GM12878 (cell line): ENCODE results near the gene SP3. TPM values are rescaled to one million over a fixed set of nuclear protein-coding genes. Genes with fewer than 3 reads are reported as not detected.
"Not testable (repeated sequence)": the region's sequence is repeated elsewhere in the genome, so short reads cannot be mapped to it uniquely, and the experiment has no call there.

Source experiments
- ATAC-seq: fragments of 200-7000 bp; cut with Tn5 transposase; 3 replicates; pipeline ENCODE4 v1.9.1; 2020; ENCODE audit warnings: mild to moderate bottlenecking, moderate library complexity
- BruUV-seq: library from RNA; stranded (reverse); fragments of 400-500 nt; replicated peaks from 2 replicates; lab custom pipeline; 2021; lab: Mats Ljungman, UMichigan
- CTCF ChIA-PET: fragments of 300-600 bp; sonication (Branson Sonifier 250); formaldehyde crosslinking; extraction: SDS; loops from one replicate; lab custom pipeline; 2021; ENCODE audit warnings: inconsistent platforms; lab: Yijun Ruan, JAX
- POLR2A ChIA-PET: fragments of 350-600 bp; formaldehyde crosslinking; extraction: SDS; loops from one replicate; lab custom pipeline; 2021; ENCODE audit warnings: inconsistent platforms; lab: Charles Lee
- RAD21 ChIA-PET: fragments of 300-600 bp; sonication (Branson Sonifier 250); formaldehyde crosslinking; loops from one replicate; lab custom pipeline; 2023; ENCODE audit warnings: antibody characterized with exemption; ENCODE audit not compliant: unreplicated experiment; lab: Charles Lee
- SMC1A ChIA-PET: fragments of 300-600 bp; sonication (Branson Sonifier 250); formaldehyde crosslinking; loops from one replicate; lab custom pipeline; 2023; ENCODE audit not compliant: unreplicated experiment, uncharacterized antibody; lab: Charles Lee
- DNase-seq: peaks from one replicate; pipeline ENCODE4 v3.0.0-alpha.2; 2011; ENCODE audit warnings: low read depth, low spot score
- FAIRE-seq: peaks from 3 replicates; lab custom pipeline; 2011; peaks lifted over from hg19 to GRCh38; lab: Jason Lieb, UNC
- H2AFZ ChIP-seq: 2 replicates; pipeline ENCODE4 v1.6.0; 2011; ENCODE audit warnings: low read depth, low read length, control low read depth; ENCODE audit not compliant: control insufficient read depth
- H3K27ac ChIP-seq: 2 replicates; pipeline ENCODE4 v1.5.1; 2011; ENCODE audit warnings: control low read depth; ENCODE audit not compliant: control insufficient read depth, insufficient read depth
- H3K27me3 ChIP-seq, 2 experiments: replicated peaks in 1 of 2; 2 replicates each; pipeline versions ENCODE4 v1.6.0 to v1.6.1; 2011; ENCODE audit warnings: low read length in 1 of 2; ENCODE audit not compliant: control insufficient read depth in 2 of 2, insufficient read depth in 2 of 2
- H3K36me3 ChIP-seq, 2 experiments: 2 replicates each; pipeline ENCODE4 v1.5.1; 2011; ENCODE audit warnings: low read length in 1 of 2; ENCODE audit not compliant: control insufficient read depth in 2 of 2, insufficient read depth in 2 of 2
- H3K4me1 ChIP-seq: 2 replicates; pipeline ENCODE4 v1.6.1; 2011; ENCODE audit warnings: mild to moderate bottlenecking, low read length, moderate library complexity, mixed read lengths; ENCODE audit not compliant: control insufficient read depth, insufficient read depth
- H3K4me2 ChIP-seq: 2 replicates; pipeline ENCODE4 v1.6.0; 2011; ENCODE audit warnings: control low read depth; ENCODE audit not compliant: control insufficient read depth, insufficient read depth
- H3K4me3 ChIP-seq: fragments of 200-600 bp; sonication (generic); 2 replicates; pipeline ENCODE4 v1.5.1; 2016
- H3K79me2 ChIP-seq: 2 replicates; pipeline ENCODE4 v1.6.0; 2011; ENCODE audit warnings: low read length; ENCODE audit not compliant: control insufficient read depth, insufficient read depth
- H3K9ac ChIP-seq: 2 replicates; pipeline ENCODE4 v1.8.0; 2011; ENCODE audit warnings: low read length, control low read depth, mixed read lengths; ENCODE audit not compliant: control insufficient read depth, insufficient read depth
- H3K9me3 ChIP-seq: replicated peaks from 3 replicates; pipeline ENCODE4 v1.5.1; 2011; ENCODE audit warnings: mild to moderate bottlenecking, low read length; ENCODE audit not compliant: control insufficient read depth, insufficient read depth
- H4K20me1 ChIP-seq: 2 replicates; pipeline ENCODE4 v1.6.0; 2011; ENCODE audit not compliant: control insufficient read depth, insufficient read depth
- CHD1 ChIP-seq: IDR thresholded peaks from 2 replicates; pipeline ENCODE4 v1.6.1; 2012; ENCODE audit warnings: low read depth, low read length, improper control_type of control experiment
- CREB1 ChIP-seq: IDR thresholded peaks from 2 replicates; pipeline ENCODE4 v1.6.1; 2012; ENCODE audit warnings: low read depth, mild to moderate bottlenecking, inconsistent platforms
- MEF2A ChIP-seq: IDR thresholded peaks from 2 replicates; pipeline ENCODE4 v1.6.1; 2011; ENCODE audit warnings: low read depth, mild to moderate bottlenecking, low read length, moderate library complexity; ENCODE audit not compliant: insufficient read depth
- MXI1 ChIP-seq: fragments of 150-350 bp; IDR thresholded peaks from 2 replicates; pipeline ENCODE4 v1.6.1; 2011; ENCODE audit warnings: low read depth, mild to moderate bottlenecking, inconsistent platforms, low read length, improper control_type of control experiment
- SUZ12 ChIP-seq: fragments of 200-600 bp; sonication (generic); IDR thresholded peaks from one replicate; pipeline ENCODE4 v1.6.1; 2018; ENCODE audit warnings: antibody characterized with exemption, mild to moderate bottlenecking; ENCODE audit not compliant: unreplicated experiment
- ZSCAN29 ChIP-seq: fragments of 450-650 bp; IDR thresholded peaks from 2 replicates; pipeline ENCODE4 v1.6.1; 2017; ENCODE audit warnings: mild to moderate bottlenecking, moderate library complexity
- WGBS: methylation state at CpG from one replicate; pipeline ENCODE4 v1.1.6; 2016; ENCODE audit warnings: low lambda C conversion rate; ENCODE audit not compliant: insufficient replicate concordance, insufficient coverage; ENCODE audit errors: missing lambda C conversion rate; 5-methylcytosine and 5-hydroxymethylcytosine counted together
- in situ Hi-C: fragments of 300-500 bp; cut with MboI; formaldehyde crosslinking; loops from 9 replicates; pipeline ENCODE4 v1.14.3; 2018; ENCODE audit warnings: mixed read lengths
- intact Hi-C: fragments of 100-400 bp; cut with micrococcal nuclease; formaldehyde crosslinking; loops from one replicate; pipeline ENCODE4 v1.14.2; 2022; ENCODE audit not compliant: unreplicated experiment
- polyA plus RNA-seq, 11 experiments: library from polyadenylated mRNA; depleted of rRNA in 4 of 11; unstranded in 6 of 11; stranded (reverse) in 5 of 11; fragments of >200 nt; fragmentation: Nextera tagmentation in 4 of 11; fragmentation: Illumina TruSeq in 1 of 11; extraction: Ambion mirVana in 4 of 11; extraction: Trizol in 1 of 11; gene quantifications; 1 replicate in 1 of 11; 2 replicates in 10 of 11; pipeline versions ENCODE4 v1.2.1 to v1.2.3, GENCODE V29; 2011 to 2016; ENCODE audit warnings: inconsistent platforms in 2 of 11, missing spikeins in 2 of 11, low read depth in 1 of 11
- total RNA-seq, 4 experiments: library from RNA; depleted of rRNA in 3 of 4; stranded (reverse); fragments of >200 nt in 3 of 4; fragmentation: Illumina TruSeq in 1 of 4; extraction: Trizol in 1 of 4; gene quantifications; 2 replicates each; pipeline versions ENCODE4 v1.2.1 to v1.2.3, GENCODE V29; 2013 to 2021
- TF ChIP-seq, protein P1 (sequence below): fragments of 450-650 bp; IDR thresholded peaks from 2 replicates; pipeline ENCODE4 v1.6.1; 2017; ENCODE audit warnings: low read depth, mild to moderate bottlenecking, moderate library complexity
- TF ChIP-seq, protein P2 (sequence below): fragments of 450-650 bp; IDR thresholded peaks from 2 replicates; pipeline ENCODE4 v1.6.1; 2018; ENCODE audit warnings: mild to moderate bottlenecking, low read depth, moderate library complexity; ENCODE audit not compliant: partially characterized antibody

SP3 gene
- total and polyA plus RNA-seq, 10 of the 15 experiments (the other 5 are each of a cell fraction or from before 2014, with no cell fraction given): 9.9 to 87.6 (median 52.4) TPM

DNA sequence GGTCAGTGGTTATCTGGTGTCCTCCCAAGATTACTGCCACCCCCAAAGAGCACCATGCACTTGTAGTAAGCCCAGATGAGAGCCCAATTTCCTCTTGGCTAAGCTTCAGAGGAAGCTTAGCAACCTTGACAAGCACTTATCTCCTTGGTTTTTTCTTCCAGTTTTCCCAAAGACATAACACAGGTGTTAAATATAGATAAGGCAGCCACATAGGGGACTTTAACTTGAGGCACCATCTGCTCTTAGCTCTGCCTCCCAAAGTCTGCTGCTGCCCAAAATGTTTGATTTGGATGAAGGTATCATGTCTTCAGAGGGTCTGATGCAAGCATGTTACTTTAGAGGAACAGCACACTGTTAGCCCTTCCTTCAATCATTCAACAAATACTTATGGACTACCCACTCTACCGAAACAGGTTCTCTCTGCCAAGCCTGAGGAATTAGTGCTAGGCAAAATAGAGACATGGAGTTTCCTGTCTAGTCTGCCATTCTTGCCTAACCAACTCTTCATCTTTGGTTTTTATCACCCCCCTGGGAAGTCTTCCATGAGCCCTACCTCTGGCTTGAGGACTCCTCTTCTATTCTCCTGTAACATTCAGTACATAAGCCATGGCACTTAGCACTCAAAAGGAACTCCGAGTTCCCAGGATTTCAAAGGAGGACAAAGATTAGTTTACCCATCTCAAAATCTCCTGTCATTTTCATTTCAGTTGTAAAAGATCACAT is 73.7 kb downstream of the SP3 start:
- ATAC-seq: no peak
- in situ Hi-C loops: no loop called here
- SMC1A ChIA-PET: no interaction called here
- H3K27ac ChIP-seq: no peak overlapping the region
- no peaks in the 10 kb centered on the region for H3K27me3 ChIP-seq
- intact Hi-C loops: no loop called here
- peaks cover 16% of the 10 kb centered on the region for H3K4me1 ChIP-seq
- H3K79me2 ChIP-seq: no peaks in the 10 kb centered on the region
- BruUV-seq: no TSS peak
- DNase-seq: no peak
- RAD21 ChIA-PET: interaction anchor here (0.6 kb wide), 1 partner anchor 348 kb away, joined by 4 read pairs; no protein-coding TSS in a partner anchor
- H3K4me3 ChIP-seq: no peak overlapping the region
- TF ChIP-seq, protein P1, sequence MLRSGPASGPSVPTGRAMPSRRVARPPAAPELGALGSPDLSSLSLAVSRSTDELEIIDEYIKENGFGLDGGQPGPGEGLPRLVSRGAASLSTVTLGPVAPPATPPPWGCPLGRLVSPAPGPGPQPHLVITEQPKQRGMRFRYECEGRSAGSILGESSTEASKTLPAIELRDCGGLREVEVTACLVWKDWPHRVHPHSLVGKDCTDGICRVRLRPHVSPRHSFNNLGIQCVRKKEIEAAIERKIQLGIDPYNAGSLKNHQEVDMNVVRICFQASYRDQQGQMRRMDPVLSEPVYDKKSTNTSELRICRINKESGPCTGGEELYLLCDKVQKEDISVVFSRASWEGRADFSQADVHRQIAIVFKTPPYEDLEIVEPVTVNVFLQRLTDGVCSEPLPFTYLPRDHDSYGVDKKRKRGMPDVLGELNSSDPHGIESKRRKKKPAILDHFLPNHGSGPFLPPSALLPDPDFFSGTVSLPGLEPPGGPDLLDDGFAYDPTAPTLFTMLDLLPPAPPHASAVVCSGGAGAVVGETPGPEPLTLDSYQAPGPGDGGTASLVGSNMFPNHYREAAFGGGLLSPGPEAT: no peak
- TF ChIP-seq MEF2A: no peak
- no peak for TF ChIP-seq CREB1
- no peak for TF ChIP-seq SUZ12
- TF ChIP-seq MXI1: no peak
- no peak for TF ChIP-seq CHD1
- TF ChIP-seq, protein P2, sequence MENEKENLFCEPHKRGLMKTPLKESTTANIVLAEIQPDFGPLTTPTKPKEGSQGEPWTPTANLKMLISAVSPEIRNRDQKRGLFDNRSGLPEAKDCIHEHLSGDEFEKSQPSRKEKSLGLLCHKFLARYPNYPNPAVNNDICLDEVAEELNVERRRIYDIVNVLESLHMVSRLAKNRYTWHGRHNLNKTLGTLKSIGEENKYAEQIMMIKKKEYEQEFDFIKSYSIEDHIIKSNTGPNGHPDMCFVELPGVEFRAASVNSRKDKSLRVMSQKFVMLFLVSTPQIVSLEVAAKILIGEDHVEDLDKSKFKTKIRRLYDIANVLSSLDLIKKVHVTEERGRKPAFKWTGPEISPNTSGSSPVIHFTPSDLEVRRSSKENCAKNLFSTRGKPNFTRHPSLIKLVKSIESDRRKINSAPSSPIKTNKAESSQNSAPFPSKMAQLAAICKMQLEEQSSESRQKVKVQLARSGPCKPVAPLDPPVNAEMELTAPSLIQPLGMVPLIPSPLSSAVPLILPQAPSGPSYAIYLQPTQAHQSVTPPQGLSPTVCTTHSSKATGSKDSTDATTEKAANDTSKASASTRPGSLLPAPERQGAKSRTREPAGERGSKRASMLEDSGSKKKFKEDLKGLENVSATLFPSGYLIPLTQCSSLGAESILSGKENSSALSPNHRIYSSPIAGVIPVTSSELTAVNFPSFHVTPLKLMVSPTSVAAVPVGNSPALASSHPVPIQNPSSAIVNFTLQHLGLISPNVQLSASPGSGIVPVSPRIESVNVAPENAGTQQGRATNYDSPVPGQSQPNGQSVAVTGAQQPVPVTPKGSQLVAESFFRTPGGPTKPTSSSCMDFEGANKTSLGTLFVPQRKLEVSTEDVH: no peak
- TF ChIP-seq ZSCAN29: no peak
- TF ChIP-seq, all 136 proteins: peak for 0
- Histone ChIP-seq H4K20me1 (no peaks in the 10 kb centered on the region), H3K9me3 (peaks cover 22% of the 10 kb centered on the region), H3K9ac (no peak overlapping the region), H3K36me3 (no peaks in the 10 kb centered on the region), H2AFZ (no peak overlapping the region), H3K4me2 (no peak overlapping the region)
- ChIA-PET CTCF (interaction anchor here (1.0 to 1.7 kb wide), 2 partner anchors 44 to 450 kb away, joined by 3 to 4 read pairs; no protein-coding TSS in a partner anchor), POLR2A (no interaction called here)
- no peak for FAIRE-seq
- 100% methylated on average over 2 of the region's 2 CpGs for WGBS

DNA sequence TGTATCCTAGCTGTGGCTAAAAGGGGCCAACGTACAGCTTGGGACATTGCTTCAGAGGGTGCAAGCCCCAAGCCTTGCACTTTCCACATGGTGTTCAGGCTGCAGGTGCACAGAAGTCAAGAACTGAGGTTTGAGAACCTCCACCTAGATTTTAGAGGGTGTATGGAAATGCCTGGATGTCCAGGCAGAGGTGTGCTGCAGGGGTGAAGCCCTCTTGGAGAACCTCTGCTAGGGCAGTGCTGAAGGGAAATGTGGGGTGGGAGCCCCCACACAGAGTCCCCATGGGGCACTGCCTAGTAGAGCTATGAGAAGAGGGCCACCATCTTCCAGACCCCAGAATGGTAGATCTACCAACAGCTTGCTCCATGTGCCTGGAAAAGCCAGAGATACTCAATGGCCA is 75.7 kb downstream of the SP3 start:
- H3K27ac ChIP-seq, H3K79me2 ChIP-seq, FAIRE-seq, H3K27me3 ChIP-seq, in situ Hi-C loops, RAD21 ChIA-PET, H3K9ac ChIP-seq, POLR2A ChIA-PET, ATAC-seq, DNase-seq, H3K36me3 ChIP-seq, H3K4me3 ChIP-seq, BruUV-seq, CTCF ChIA-PET, H4K20me1 ChIP-seq, H3K4me2 ChIP-seq, intact Hi-C loops, H2AFZ ChIP-seq, SMC1A ChIA-PET: not testable (repeated sequence)
- WGBS: 59% methylated on average over 1 of the region's 1 CpG
- Histone ChIP-seq H3K4me1 (peaks cover 11% of the 10 kb centered on the region), H3K9me3 (peaks cover 18% of the 10 kb centered on the region)
